Stimulated activated CD8-positive, alpha-beta memory T cell treated with anti-CD3 and anti-CD28 coated beads, Interleukin-15, amount 100 ng/mL, for 24 hours (primary cell): ENCODE data around the gene CTPS1.

Experiments used
- DNase-seq: peaks from one replicate; pipeline ENCODE4 v3.0.0-alpha.2; 2020; ENCODE audit warnings: low read depth

CTPS1 gene

GRCh38 chr1:40969445-40969844 is 10.1 kb upstream of the CTPS1 start:
- no peak for DNase-seq

GRCh38 chr1:40971966-40972365 is 7.5 kb upstream of the CTPS1 start:
- no peak for DNase-seq

DNA sequence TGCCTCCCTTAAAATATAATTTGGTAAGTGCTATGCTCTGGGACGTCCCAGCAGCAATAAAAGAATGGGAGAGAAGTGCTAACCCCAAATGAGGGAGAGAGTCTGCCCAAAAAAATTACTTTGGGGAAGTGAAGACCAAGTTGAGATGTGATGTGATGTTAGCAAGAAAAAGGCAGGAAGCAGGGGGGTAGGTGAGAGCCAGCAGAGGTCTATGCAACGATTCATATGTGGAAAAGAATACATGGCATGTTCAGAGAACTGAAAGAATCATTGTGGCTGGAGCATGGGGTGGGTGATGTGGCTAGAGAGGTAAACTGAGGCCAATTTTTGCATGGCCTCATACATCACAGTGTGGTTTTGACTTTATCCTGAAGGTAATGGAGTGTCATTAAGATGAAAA is 5.6 kb upstream of the CTPS1 start:
- DNase-seq, result no peak

GRCh38 chr1:40974945-40975344 is 4.6 kb upstream of the CTPS1 start:
- DNase-seq, result no peak

- DNase-seq, result no peak
Measured at GRCh38 chr1:40976952-40977690, 2.4 kb upstream of the CTPS1 start.

DNA sequence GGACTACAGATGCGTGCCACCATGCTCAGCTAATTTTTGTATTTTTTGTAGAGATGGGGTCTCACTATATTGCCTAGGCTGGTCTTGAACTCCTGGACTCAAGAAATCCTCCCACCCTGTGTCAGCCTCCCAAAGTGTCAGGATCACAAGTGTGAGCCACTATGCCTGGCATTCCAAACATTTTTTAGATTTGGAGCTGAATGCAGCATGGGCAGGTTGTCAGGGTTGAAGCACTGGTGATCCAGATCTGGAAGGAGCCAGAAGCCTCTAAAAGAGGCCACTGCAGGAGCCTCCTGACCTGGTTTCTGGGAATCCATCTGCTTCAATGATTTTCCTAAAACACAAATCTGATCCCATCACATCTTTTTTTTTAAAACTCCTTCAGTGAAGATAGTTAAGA is 1.8 kb upstream of the CTPS1 start:
- no peak for DNase-seq

- no peak for DNase-seq
Measured at GRCh38 chr1:40978886-40979240, 633 bp upstream of the CTPS1 start.

DNA sequence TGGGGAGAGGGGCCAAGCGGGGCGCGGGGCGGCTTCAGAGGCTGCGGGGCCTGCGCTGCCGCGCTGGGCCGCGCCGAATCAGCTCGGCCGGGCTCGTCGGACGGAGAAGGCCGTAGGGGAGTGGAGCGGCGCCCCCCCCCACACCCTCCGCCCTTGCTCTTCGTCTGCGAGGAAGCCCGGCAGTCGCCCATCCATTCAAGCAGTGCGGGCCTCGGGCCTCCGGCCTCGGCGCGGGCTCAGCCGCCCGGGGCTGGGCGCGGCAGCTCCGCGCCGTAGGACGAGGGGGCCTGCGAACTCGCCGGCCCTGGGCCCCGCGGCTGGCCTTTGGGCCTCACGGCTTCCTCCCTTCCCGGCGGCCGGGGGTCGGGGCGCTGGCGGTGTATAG is 564 bp downstream of the CTPS1 start:
- DNase-seq, result no peak

GRCh38 chr1:40980453-40981121 is 1.1 kb downstream of the CTPS1 start:
- DNase-seq, result peak; percentile 11

GRCh38 chr1:40981691-40982448 is 2.4 kb downstream of the CTPS1 start:
- DNase-seq, result no peak

GRCh38 chr1:40982721-40983120 is 3.2 kb downstream of the CTPS1 start:
- no peak for DNase-seq

DNA sequence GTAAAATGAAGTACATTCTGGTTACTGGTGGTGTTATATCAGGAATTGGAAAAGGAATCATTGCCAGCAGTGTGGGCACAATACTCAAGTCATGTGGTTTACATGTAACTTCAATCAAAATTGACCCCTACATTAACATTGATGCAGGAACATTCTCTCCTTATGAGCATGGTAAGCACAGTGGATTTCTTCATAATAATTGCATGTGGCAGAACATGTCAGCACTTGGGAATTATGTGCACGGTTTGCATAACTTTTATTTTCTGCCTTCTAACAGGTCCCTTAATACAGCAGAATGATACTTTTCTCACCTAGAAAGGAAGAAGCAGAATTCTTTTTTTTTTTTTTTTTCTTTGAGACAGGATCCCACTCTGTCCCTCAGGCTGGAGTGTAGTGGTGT is 3.8 kb downstream of the CTPS1 start:
- no peak for DNase-seq

GRCh38 chr1:40984066-40984465 is 4.6 kb downstream of the CTPS1 start:
- no peak for DNase-seq

- DNase-seq, result no peak
Measured at GRCh38 chr1:40984531-40984930, 5.0 kb downstream of the CTPS1 start.

DNA sequence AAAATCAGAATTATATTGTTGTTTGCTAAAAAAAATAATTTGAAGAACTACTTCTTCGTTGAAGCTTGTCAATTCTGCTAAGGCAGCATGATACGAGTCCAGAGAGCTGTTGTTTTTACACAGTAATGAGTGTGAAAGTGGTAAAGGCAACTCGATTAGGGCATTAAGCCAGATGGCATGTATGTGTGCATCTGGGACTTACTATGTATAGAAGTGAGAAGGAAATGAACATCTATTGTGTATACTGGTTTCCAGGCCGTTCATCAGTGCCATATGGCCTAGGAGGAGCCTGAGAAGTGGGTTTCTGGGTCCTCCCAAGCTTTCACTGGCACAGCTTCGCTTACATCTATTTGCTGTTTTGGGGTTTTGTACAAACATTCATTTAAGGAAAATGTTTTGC is 5.7 kb downstream of the CTPS1 start:
- no peak for DNase-seq

GRCh38 chr1:40985875-40986274 is 6.4 kb downstream of the CTPS1 start:
- no peak for DNase-seq

DNA sequence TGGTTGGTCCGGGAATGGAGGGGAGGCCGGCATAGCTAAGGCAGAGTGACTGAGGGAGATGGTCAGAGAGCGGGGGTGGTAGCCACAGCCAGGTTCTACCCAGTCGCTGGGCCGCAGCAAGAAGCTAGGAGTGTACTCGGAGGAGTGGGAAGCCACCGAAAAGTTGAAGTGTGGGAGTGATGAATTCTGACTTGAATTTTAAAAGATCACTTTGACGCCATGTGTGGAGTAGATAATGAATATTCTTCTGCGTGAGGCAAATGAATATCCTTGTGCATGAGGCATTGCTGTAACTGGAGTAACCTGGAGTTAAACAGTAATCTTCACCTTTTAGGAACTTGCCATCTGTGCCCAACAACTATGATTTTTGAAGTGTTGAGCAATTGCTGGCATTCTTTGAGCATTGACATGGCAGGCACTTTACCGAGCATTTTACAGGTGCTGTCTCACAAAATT is 6.9 kb downstream of the CTPS1 start:
- DNase-seq, result no peak

- no peak for DNase-seq
Measured at GRCh38 chr1:40986956-40987355, 7.5 kb downstream of the CTPS1 start.

DNA sequence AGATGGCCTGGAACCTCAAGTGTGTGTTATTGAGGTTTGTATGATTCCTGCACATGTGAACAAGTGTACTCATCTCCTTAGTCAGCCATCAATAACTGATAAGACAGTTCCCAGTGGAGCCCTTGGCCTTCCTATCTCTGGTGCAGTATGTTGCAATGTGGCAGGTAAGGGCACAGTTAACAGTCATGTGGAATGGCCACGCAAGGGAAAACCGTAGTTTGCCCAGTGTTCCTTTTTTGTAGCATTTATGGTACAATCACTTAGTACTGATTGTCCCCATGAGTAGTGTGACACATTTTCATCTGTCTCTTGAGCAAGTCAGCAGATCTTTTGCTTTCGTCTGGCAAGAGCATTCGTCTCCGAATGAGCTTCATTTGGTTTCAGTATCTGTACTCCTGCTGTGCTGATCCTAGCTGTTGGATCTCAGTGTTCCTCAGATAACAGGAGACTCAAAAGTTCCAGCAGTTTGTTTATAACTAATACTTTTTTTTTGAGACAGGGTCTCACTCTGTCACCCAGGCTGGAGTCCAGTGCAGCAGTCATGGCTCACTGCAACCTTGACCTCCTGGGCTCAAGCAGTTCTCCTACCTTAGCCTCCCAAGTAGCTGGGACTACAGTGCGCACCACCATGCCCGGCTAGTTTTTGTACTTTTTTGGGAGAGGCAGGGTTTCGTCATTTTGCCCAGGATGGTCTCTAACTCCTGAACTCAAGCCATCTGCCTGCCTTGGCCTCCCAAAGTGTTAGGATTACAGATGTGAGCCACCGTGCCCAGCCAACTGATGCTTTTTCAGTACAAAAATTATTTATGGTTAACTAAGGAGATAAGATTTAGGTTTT is 8.2 kb downstream of the CTPS1 start:
- DNase-seq, result no peak

GRCh38 chr1:40988280-40988679 is 8.8 kb downstream of the CTPS1 start:
- DNase-seq, result no peak

- DNase-seq, result no peak
Measured at GRCh38 chr1:40989066-40989465, 9.6 kb downstream of the CTPS1 start.

GRCh38 chr1:40997096-40997495 is 17.6 kb downstream of the CTPS1 start:
- no peak for DNase-seq
